Measurements from ENCODE around the gene SAXO1.

Gene SAXO1

DNA sequence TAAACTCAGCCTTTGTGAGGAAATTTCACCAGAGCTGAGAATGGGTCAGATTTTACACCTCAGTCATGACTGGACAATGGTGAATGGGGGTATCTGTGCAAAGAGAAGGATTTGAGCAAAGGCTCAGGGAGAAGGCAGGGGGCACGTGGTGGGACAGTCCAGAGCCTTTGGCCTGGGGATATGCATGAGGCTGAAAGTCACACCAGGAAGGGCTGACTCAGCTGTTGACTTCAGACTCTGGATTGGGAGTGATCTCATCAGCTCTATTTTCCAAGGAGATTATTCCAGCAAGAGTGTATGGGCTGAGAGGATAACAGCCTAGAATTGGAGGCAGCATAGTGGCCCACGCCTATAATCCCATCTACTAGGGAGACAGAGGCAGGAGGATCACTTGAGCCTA is 53.6 kb downstream of the SAXO1 start:
- no peaks in the 10 kb centered on the region for H3K36me3 ChIP-seq (ENCODE audit: insufficient read depth, low read depth, low read length)
- H3K9ac ChIP-seq (ENCODE audit: low read depth, low read length): no peak overlapping the region
- no peak overlapping the region for H3K27ac ChIP-seq (ENCODE audit: low read length)
- no peaks in the 10 kb centered on the region for H3K27me3 ChIP-seq (ENCODE audit: insufficient read depth, low read length)
- no peak overlapping the region for H3K4me3 ChIP-seq (ENCODE audit: low read length)
- no peaks in the 10 kb centered on the region for H3K9me3 ChIP-seq (ENCODE audit: insufficient read depth, low read depth, low read length)
- H3K4me1 ChIP-seq (ENCODE audit: insufficient read depth, low read length): no peaks in the 10 kb centered on the region

DNA sequence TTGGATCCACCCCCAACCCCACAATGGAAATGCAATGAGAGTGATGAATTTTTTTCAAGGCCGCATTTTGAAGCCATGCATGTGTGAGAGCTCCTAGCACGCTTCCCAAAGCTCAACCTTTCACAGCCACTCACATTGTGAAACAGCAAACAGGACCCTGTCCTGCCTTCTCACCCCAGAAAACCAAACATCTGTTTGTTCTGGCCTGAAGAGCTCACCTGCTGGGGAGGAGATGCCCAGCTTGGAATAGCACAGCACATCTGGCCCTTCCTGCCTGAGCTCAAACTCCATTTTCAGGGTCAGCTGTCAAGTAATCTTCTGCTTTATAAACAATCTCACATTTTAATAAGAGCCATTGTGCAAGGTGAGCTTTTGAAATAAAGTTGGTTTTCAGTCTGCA is 54.8 kb downstream of the SAXO1 start:
- H3K4me3 ChIP-seq (ENCODE audit: low read length): no peak overlapping the region
- H3K36me3 ChIP-seq (ENCODE audit: insufficient read depth, low read depth, low read length): no peaks in the 10 kb centered on the region
- H3K9me3 ChIP-seq (ENCODE audit: insufficient read depth, low read depth, low read length): no peaks in the 10 kb centered on the region
- no peaks in the 10 kb centered on the region for H3K4me1 ChIP-seq (ENCODE audit: insufficient read depth, low read length)
- H3K27ac ChIP-seq (ENCODE audit: low read length): no peak overlapping the region
- H3K27me3 ChIP-seq (ENCODE audit: insufficient read depth, low read length): no peaks in the 10 kb centered on the region
- no peak overlapping the region for H3K9ac ChIP-seq (ENCODE audit: low read depth, low read length)

DNA sequence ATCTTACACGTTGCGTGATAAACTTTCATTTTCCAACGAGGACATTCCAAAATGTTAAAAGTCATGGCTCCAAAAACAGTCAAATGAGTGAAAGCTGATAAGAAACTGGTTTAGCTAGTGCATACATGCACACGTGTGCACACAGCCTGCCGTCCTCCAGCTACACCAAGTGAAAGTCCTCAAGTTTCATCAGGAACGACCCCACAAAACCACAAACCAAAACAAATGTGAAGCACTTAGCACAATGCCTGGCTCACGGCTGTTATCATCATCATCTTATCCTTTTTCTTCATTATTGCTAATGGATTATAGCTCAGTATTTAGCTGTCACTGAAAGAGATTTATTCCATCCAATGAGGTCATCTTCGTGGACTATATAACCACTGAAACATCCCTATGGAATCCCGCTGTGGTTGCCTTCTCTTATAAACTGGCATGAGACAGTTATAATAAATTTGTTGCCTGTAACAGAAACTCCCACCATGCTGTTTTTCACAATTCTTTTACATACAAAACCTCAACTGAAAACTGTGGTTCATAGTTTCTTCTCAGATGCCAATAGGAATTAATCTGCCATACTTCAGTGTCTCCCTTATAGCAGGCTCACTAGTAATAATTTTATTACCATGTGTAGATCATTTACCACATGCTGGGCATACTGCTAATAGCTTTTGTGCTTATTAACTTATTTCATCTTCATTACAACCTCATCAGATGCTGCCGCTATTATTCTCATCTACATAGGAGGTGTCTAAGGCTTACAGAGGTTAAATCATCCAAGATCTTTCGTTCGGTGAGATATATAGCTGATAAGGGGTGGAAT is 56.1 kb downstream of the SAXO1 start:
- Histone ChIP-seq H3K36me3 (ENCODE audit: insufficient read depth, low read depth, low read length) (no peaks in the 10 kb centered on the region), H3K9ac (ENCODE audit: low read depth, low read length) (no peak overlapping the region), H3K27me3 (ENCODE audit: insufficient read depth, low read length) (no peaks in the 10 kb centered on the region), H3K27ac (ENCODE audit: low read length) (no peak overlapping the region), H3K9me3 (ENCODE audit: insufficient read depth, low read depth, low read length) (no peaks in the 10 kb centered on the region), H3K4me3 (ENCODE audit: low read length) (no peak overlapping the region), H3K4me1 (ENCODE audit: insufficient read depth, low read length) (no peaks in the 10 kb centered on the region)

DNA sequence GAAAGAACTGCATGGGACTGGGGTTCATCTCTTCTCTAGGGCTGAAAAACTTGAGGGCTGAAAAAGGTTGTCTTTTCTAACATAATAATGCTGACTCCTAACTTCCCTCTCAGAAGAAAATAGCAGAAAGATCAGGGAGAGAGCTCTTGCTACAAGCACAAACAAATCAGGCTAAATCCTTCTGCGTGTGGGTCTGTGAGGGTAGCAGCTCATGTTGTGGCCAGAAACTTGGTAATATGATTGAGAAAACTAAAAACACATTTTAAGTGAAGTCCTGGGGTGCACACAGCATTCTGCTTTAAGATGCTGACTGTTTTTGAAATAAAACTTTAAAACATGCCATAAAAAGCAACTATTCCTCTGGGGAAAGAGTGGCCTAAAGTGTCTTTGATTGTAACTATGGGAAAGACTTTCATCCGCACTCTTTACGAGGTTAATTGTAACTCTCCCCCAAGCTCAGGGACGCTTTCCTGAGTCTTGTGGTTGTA is 56.7 kb downstream of the SAXO1 start:
- Histone ChIP-seq H3K9me3 (ENCODE audit: insufficient read depth, low read depth, low read length) (no peaks in the 10 kb centered on the region), H3K9ac (ENCODE audit: low read depth, low read length) (no peak overlapping the region), H3K36me3 (ENCODE audit: insufficient read depth, low read depth, low read length) (no peaks in the 10 kb centered on the region), H3K27me3 (ENCODE audit: insufficient read depth, low read length) (no peaks in the 10 kb centered on the region), H3K4me1 (ENCODE audit: insufficient read depth, low read length) (no peaks in the 10 kb centered on the region), H3K27ac (ENCODE audit: low read length) (no peak overlapping the region), H3K4me3 (ENCODE audit: low read length) (no peak overlapping the region)

DNA sequence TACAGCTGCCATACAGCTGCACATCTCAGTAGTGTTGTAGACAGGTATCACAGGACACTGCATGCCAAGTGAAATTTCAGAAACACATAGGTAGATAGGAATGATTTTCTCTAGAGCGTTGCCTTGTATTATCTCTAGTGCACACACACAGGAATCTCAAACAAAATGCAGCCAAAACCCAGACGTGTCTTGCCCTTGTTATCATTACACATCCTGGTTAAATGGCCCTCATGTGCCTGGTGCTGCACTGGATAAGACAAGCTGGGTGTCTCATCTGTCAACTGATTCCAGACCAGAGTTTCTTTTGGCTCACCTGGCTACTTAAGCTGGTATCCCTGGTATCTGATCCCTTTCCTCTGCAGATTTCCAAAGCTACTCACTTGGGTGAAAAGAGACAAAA is 59.7 kb downstream of the SAXO1 start:
- Histone ChIP-seq H3K27ac (ENCODE audit: low read length) (no peak overlapping the region), H3K36me3 (ENCODE audit: insufficient read depth, low read depth, low read length) (no peaks in the 10 kb centered on the region), H3K4me1 (ENCODE audit: insufficient read depth, low read length) (no peaks in the 10 kb centered on the region), H3K9me3 (ENCODE audit: insufficient read depth, low read depth, low read length) (no peaks in the 10 kb centered on the region), H3K9ac (ENCODE audit: low read depth, low read length) (no peak overlapping the region), H3K4me3 (ENCODE audit: low read length) (no peak overlapping the region), H3K27me3 (ENCODE audit: insufficient read depth, low read length) (no peaks in the 10 kb centered on the region)

DNA sequence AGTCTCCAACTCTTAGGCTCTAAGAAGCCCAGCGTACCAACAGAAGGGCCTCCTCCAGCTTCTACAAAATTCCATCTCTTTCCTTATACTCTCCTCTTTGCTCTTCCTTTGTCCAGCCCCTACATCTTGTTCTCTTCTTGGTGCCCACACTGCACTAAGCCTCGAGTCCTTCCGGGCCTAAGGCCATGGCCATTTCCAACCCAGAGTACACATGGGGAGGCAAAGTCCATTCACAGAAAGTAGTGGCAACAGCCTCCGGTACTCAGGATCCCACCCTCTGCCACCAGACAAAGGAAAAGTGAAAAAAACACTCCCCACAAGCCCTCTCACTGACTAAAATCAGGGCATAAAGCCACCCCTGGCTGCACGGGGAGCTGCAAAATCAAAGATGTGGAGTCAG is 60.3 kb downstream of the SAXO1 start:
- Histone ChIP-seq H3K9me3 (ENCODE audit: insufficient read depth, low read depth, low read length) (no peaks in the 10 kb centered on the region; the same call in 1 of the 2 replicates), H3K27ac (ENCODE audit: low read length) (no peak overlapping the region), H3K4me3 (ENCODE audit: low read length) (no peak overlapping the region), H3K27me3 (ENCODE audit: insufficient read depth, low read length) (no peaks in the 10 kb centered on the region), H3K9ac (ENCODE audit: low read depth, low read length) (no peak overlapping the region), H3K36me3 (ENCODE audit: insufficient read depth, low read depth, low read length) (no peaks in the 10 kb centered on the region), H3K4me1 (ENCODE audit: insufficient read depth, low read length) (no peaks in the 10 kb centered on the region)

DNA sequence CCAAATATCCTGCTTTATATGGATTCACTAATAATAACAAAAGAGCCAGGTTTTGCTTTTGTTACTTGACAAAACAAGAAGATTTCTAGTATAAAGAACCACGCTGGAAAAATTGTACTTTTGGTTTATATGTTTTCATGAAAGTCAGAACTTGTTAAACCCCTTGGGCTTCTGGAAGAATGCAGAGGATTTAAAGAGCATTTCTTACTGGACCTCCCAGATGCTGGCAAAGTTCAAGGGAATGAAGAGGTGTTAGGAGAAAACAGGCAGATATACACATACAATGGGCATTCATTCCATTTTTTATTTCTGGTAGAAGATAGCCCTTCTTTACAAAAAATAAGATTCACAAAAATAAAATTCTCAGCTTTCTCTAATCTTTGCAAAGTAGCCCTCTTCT is 61.1 kb downstream of the SAXO1 start:
- H3K36me3 ChIP-seq (ENCODE audit: insufficient read depth, low read depth, low read length): no peaks in the 10 kb centered on the region
- H3K27ac ChIP-seq (ENCODE audit: low read length): no peak overlapping the region
- no peaks in the 10 kb centered on the region for H3K27me3 ChIP-seq (ENCODE audit: insufficient read depth, low read length)
- no peak overlapping the region for H3K9ac ChIP-seq (ENCODE audit: low read depth, low read length)
- no peaks in the 10 kb centered on the region for H3K4me1 ChIP-seq (ENCODE audit: insufficient read depth, low read length)
- no peak overlapping the region for H3K4me3 ChIP-seq (ENCODE audit: low read length)
- H3K9me3 ChIP-seq (ENCODE audit: insufficient read depth, low read depth, low read length): no peaks in the 10 kb centered on the region; the same call in 1 of the 2 replicates

DNA sequence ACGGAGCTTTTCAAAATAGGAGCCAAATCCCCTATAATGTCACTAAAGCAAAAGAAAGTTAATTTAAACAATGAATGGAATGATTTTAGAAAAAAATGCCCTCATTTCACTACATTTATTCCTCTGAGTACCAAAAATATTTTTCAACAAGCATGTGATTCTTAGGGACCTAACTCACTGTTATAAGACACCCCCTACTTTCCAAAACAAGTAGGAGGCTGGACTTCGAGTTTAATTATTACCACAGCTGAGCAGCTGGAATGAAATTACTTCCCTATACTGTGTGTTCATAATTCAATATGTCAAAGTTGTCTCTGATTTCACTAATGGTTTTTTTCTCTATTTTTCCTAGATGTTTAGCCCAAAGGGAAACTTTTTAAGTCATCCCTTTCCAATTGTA is 61.6 kb downstream of the SAXO1 start:
- Histone ChIP-seq H3K36me3 (ENCODE audit: insufficient read depth, low read depth, low read length) (no peaks in the 10 kb centered on the region), H3K4me3 (ENCODE audit: low read length) (no peak overlapping the region), H3K9me3 (ENCODE audit: insufficient read depth, low read depth, low read length) (no peaks in the 10 kb centered on the region; the same call in 1 of the 2 replicates), H3K4me1 (ENCODE audit: insufficient read depth, low read length) (no peaks in the 10 kb centered on the region), H3K9ac (ENCODE audit: low read depth, low read length) (no peak overlapping the region), H3K27me3 (ENCODE audit: insufficient read depth, low read length) (no peaks in the 10 kb centered on the region), H3K27ac (ENCODE audit: low read length) (no peak overlapping the region)

DNA sequence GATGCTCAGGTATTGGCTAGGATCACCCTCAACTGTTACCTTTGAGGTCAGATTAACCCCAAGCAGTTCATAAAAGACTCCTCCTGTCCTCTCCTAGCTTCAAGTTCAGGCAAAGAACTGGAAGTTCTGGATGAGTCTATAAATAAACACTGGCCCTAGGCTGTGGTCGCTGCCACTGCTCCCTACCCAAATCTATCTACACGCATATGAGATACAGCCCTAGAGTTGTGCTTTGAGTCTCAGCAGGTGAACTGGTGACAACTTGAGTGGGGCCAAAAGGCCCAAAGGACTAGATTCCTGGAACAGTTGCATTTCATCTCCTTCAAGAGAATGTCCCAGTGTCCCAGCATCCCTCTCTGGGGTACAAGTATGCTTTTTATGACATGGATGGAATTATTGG is 62.6 kb downstream of the SAXO1 start:
- Histone ChIP-seq H3K36me3 (ENCODE audit: insufficient read depth, low read depth, low read length) (no peaks in the 10 kb centered on the region), H3K4me1 (ENCODE audit: insufficient read depth, low read length) (no peaks in the 10 kb centered on the region), H3K9me3 (ENCODE audit: insufficient read depth, low read depth, low read length) (no peaks in the 10 kb centered on the region; the same call in 1 of the 2 replicates), H3K27ac (ENCODE audit: low read length) (no peak overlapping the region), H3K9ac (ENCODE audit: low read depth, low read length) (no peak overlapping the region), H3K4me3 (ENCODE audit: low read length) (no peak overlapping the region), H3K27me3 (ENCODE audit: insufficient read depth, low read length) (no peaks in the 10 kb centered on the region)

DNA sequence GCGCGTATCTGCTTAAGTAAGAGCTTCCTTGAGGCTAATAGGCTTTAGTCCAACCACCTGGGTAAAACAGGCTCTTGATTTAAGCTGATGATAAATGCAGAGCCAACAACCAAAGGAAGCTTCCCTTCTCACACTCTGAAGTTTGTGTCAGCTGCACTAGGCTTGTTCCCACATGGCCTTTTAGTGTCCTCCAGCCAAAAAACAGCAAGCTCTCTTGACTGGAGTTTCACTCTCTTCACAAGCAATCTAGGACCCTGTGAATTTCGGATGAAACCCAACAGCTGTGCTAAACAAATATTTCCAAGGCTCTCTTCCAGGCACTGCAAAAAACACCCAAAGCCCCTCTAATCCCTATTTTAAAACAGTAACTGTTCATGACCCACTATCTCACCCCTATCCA is 63.9 kb downstream of the SAXO1 start:
- Histone ChIP-seq H3K36me3 (ENCODE audit: insufficient read depth, low read depth, low read length) (no peaks in the 10 kb centered on the region), H3K4me3 (ENCODE audit: low read length) (no peak overlapping the region), H3K9me3 (ENCODE audit: insufficient read depth, low read depth, low read length) (no peaks in the 10 kb centered on the region; the same call in 1 of the 2 replicates), H3K9ac (ENCODE audit: low read depth, low read length) (no peak overlapping the region), H3K27ac (ENCODE audit: low read length) (no peak overlapping the region), H3K4me1 (ENCODE audit: insufficient read depth, low read length) (no peaks in the 10 kb centered on the region), H3K27me3 (ENCODE audit: insufficient read depth, low read length) (no peaks in the 10 kb centered on the region)

DNA sequence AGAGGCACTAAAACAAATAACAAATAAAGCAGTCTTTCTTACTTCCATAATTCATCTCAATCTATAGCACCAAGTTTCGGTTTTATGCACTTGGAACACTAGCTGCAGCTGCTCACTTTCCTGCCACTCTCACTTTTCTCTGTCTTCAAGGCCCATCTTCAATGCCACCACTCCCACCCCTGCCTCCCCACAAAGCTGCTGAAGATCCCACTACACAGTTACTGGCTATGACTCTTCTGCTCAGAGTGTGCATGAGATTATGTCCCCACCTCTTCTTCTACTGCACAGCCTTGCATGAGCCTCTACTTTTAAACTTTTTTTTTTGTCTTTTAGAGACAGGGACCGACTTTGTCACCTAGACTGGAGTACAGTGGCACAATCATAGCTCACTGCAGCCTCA is 77.4 kb downstream of the SAXO1 start:
- no peak overlapping the region for H3K9ac ChIP-seq (ENCODE audit: low read depth, low read length)
- no peaks in the 10 kb centered on the region for H3K4me1 ChIP-seq (ENCODE audit: insufficient read depth, low read length)
- no peak overlapping the region for H3K4me3 ChIP-seq (ENCODE audit: low read length)
- H3K27me3 ChIP-seq (ENCODE audit: insufficient read depth, low read length): no peaks in the 10 kb centered on the region
- no peaks in the 10 kb centered on the region for H3K36me3 ChIP-seq (ENCODE audit: insufficient read depth, low read depth, low read length)
- no peaks in the 10 kb centered on the region for H3K9me3 ChIP-seq (ENCODE audit: insufficient read depth, low read depth, low read length)
- H3K27ac ChIP-seq (ENCODE audit: low read length): no peak overlapping the region

DNA sequence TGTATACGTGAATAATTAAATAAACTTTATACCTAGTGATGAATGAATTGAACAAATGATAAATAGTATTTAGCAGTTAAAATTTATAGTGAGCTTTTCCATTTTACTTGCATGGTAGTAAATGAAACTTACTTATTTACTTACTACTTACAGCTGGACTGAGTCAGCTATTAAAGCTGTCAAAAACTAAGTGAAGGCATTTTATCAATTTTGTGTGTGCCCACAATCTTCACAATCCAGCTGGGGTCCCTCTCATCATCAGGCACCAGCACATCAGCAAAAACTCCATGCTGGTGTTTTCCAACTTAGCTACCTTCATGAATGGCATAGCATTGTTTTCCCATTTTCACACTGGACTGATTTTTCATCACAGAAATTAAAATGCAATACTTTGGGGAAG is 81.1 kb downstream of the SAXO1 start:
- no peak overlapping the region for H3K4me3 ChIP-seq (ENCODE audit: low read length)
- H3K27ac ChIP-seq (ENCODE audit: low read length): no peak overlapping the region
- H3K4me1 ChIP-seq (ENCODE audit: insufficient read depth, low read length): no peaks in the 10 kb centered on the region
- H3K36me3 ChIP-seq (ENCODE audit: insufficient read depth, low read depth, low read length): no peaks in the 10 kb centered on the region
- no peaks in the 10 kb centered on the region for H3K27me3 ChIP-seq (ENCODE audit: insufficient read depth, low read length)
- H3K9ac ChIP-seq (ENCODE audit: low read depth, low read length): no peak overlapping the region
- no peaks in the 10 kb centered on the region for H3K9me3 ChIP-seq (ENCODE audit: insufficient read depth, low read depth, low read length)
